Measurements from ENCODE around the gene KRTAP12-2.
"Not testable (repeated sequence)": the region's sequence is repeated elsewhere in the genome, so short reads cannot be mapped to it uniquely, and the experiment has no call there.

KRTAP12-2 gene

DNA sequence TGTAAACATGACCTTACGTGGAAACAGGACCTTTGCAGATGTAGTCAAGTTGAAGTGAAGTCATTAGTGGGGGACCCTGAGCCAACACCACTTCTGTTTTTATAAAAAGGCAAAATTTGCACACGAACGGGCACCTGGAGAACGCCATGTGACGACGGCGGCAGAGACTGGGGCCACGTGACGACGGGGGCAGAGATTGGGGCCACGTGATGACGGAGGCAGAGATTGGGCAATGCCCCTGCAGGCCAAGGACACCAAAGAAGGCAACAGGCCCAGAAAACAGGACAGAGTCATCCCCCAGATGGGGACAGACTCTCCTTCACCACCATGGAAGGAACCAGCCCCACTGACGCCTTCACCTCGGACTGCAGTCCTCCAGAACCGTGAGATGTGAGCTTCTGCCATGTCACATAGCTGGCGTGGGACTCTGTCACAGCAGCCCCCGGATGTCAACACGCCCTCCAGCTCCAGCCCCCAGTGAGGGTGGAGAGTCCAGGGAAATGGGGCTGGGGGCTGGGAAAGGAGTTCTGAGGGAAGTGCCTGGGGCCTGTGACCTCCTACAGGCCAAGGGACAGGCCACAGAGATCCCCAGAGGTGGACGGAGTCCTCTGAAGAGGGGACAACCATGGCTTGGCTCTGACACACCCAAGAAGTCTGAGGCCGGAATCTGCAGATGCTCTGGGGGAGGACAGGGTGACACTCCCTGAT, 16.3 kb downstream of the KRTAP12-2 start:
- DNase-seq (ENCODE audit: low spot score) = no peak

GRCh38 chr21:44649521-44650100, 17.1 kb downstream of the KRTAP12-2 start:
- DNase-seq (ENCODE audit: low spot score) = no peak

DNA sequence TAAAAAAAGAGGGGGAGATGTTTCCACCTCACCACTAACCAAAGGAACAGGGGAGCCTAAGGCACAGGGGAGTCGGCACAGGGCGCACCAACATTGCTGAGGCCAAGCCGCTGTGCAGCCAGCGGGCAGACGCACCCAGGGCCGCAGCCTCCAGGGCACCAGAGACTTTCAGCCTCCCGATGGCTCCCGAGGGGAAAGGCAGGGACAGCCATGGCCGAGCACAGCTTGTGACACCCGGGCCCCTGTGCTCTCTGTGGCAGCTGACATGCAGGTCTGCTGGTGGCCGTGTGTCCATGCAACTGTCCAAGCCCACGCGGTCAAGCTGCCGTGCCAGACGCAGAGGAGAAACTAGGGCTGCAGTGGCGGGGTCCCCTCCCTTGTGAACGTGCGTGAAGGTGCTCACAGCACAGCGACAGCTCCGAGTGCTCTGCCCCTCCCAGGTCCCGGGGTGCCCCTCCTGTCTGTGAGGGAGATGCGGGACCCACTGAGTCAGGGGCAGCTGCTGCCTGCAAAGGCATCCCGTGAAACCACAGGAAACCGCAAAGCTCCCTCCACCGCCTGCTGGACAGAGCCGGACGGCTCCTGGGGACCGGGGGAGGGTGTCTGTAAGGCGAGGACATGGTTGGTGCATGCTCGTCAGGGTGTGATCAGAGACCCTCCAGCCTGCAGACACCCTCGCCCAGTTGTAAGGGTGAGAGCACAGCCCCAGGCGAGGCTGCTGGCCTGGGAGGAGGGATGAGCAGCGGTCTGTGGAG, 18.0 kb downstream of the KRTAP12-2 start:
- DNase-seq (ENCODE audit: low spot score) = no peak

- no peak for DNase-seq (ENCODE audit: low spot score)
Measured at GRCh38 chr21:44647222-44647552, 19.5 kb downstream of the KRTAP12-2 start.

- not testable (repeated sequence) for DNase-seq (ENCODE audit: low spot score)
Measured at GRCh38 chr21:44646366-44647221, 20.1 kb downstream of the KRTAP12-2 start, which contains the start of gene KRTAP10-11. KRTAP10-11 (plus strand) TSS chr21:44646414; CDS start chr21:44646459, 45 bp downstream.

- DNase-seq (ENCODE audit: low spot score) = no peak
Measured at GRCh38 chr21:44644878-44645277, 21.8 kb downstream of the KRTAP12-2 start.

- no peak for DNase-seq (ENCODE audit: low spot score)
Measured at GRCh38 chr21:44643741-44644310, 22.9 kb downstream of the KRTAP12-2 start.

GRCh38 chr21:44640761-44641160, 26.0 kb downstream of the KRTAP12-2 start:
- DNase-seq (ENCODE audit: low spot score) = no peak

GRCh38 chr21:44639331-44639655, 27.4 kb downstream of the KRTAP12-2 start:
- DNase-seq (ENCODE audit: low spot score) = no peak

DNA sequence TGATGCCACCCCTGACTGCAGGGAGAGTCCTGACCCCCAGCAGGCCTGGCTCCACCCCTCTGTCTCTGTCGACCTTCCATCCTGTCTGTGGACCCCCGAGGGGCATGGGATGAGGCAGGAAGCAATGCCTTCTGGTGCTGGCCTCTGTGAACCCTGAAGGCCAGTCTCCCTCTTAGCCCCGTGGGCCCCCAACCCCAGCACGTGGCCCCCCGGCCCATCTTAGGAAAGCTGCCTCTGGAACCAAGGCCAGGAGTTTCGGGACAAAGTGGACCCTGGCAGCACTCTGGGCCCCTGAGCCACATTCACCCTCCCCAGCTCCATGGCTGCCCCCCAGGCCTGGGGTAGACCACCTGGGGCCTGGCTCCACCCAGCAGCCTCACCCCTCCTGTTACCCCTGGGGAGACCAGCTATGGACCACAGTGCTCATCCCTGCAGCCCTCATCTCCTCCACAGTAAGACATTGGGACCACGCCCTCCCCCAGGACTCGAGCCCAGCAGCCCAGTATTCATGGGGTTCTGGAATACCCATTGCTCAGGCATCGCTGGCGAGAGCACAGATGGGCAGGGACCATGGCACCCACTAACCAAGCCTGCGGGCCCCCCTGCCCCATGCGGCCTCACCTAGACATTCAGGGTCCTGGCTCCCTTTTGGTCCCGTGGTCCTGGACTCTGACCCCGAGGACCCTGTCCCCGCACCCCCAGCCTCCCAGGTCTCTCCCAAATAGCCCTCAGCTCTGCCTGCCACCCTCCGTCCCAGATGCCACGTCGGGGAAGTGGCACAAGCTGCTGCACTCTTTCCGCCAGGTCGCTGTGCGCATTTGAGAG, 28.0 kb downstream of the KRTAP12-2 start:
- DNase-seq (ENCODE audit: low spot score) = not testable (repeated sequence)

DNA sequence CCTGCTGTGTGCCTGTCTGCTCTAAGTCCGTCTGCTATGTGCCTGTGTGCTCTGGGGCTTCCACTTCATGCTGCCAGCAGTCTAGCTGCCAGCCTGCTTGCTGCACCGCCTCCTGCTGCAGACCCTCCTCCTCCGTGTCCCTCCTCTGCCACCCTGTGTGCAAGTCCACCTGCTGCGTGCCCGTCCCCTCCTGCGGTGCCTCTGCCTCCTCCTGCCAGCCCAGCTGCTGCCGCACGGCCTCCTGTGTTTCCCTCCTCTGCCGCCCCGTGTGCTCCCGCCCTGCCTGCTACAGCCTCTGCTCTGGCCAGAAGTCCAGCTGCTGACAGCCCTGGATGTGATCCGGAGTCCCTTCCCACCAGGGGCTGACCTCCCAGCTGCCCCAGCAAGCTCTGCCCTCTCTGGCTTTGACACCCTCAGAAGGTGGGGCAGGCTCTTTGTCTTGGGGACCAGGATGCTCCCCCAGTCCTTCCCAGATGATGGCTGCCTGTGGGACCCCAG, 28.8 kb downstream of the KRTAP12-2 start:
- not testable (repeated sequence) for DNase-seq (ENCODE audit: low spot score)

GRCh38 chr21:44637018-44637850, 29.5 kb downstream of the KRTAP12-2 start, which contains the start of gene KRTAP10-10:
KRTAP10-10 (plus strand) TSS chr21:44637356; CDS start chr21:44637418, 62 bp downstream.
- no peak for DNase-seq (ENCODE audit: low spot score)

DNA sequence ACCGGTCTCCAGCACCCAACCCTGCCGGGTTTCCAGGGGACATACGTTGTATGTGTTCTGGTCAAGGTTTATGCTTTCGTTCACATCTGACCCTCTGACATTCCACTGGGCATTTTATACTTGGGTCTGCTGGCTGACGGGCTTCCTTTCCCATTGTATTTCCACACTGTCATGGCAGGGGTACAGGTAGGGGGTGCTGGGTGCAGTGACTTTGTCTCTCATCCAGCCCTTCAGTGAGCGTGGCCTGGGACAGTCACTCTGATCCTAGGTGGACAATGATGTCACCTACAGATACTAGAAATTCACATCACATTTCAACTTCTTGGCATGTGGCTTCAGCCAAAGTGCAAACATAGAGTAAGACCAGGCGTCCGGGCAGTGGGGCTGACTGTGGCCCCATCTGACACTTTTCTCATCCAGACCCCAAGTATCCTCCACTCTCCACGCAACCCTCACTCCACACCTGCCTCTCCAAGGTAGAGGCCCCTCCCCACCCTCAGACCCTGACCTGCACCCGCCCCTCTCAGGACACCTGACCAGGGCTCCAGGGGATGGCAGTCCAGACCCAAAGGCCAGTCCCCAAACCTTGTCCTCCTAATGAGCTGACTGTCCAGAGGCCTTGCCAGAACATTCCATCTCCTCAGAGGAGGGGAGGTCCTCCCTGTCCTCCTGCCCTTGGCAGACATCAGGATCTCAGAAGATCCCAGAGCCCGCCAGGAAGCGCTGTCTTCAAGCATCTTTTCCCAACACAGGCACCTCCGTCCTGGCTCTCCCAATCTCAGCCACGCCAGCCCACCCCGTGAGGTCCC, 30.3 kb downstream of the KRTAP12-2 start:
- no peak for DNase-seq (ENCODE audit: low spot score)

- DNase-seq (ENCODE audit: low spot score) = no peak
Measured at GRCh38 chr21:44632067-44632466, 34.7 kb downstream of the KRTAP12-2 start.

DNA sequence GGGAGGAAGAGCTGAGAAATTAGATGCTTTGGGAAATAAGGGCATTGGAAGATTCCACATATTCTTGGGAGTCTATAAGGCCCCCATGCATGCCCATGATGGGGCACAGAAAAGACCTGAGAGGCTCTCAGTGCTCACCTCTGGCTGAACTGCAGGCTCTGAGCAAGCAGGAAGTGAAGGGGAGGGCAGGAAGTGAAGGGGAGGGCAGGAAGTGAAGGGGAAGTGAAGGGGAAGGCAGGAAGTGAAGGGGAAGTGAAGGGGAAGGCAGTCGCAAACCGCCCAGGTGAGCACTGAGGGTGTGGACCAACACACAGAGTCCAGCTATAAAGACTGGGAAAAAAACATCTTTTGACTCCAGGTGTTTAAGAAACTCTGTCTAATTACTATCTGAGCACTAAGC, 36.3 kb downstream of the KRTAP12-2 start:
- no peak for DNase-seq (ENCODE audit: low spot score)

GRCh38 chr21:44628707-44629391, 37.9 kb downstream of the KRTAP12-2 start:
- no peak for DNase-seq (ENCODE audit: low spot score)

DNA sequence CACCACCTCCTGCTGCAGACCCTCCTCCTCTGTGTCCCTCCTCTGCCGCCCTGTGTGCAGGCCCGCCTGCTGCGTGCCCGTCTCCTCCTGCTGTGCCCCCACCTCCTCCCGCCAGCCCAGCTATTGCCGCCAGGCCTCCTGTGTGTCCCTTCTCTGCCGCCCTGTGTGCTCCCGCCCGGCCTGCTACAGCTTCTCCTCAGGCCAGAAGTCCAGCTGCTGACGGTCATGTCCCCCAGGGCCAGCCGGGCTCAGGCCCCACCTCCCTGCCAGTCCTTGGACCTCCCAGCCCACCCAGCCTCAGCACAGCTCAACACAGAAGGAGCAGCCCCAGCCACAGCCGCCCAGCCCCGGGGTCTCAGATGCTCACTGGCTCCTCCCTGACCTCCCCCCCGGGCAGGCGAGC, 38.9 kb downstream of the KRTAP12-2 start:
- DNase-seq (ENCODE audit: low spot score) = not testable (repeated sequence)

GRCh38 chr21:44627181-44627822, 39.4 kb downstream of the KRTAP12-2 start:
- DNase-seq (ENCODE audit: low spot score) = not testable (repeated sequence)
